D721Med (cell line): ENCODE data around the gene CD177.
"Not testable (repeated sequence)": the region's sequence is repeated elsewhere in the genome, so short reads cannot be mapped to it uniquely, and the experiment has no call there.

ENCODE experiments used
- DNase-seq: peaks from one replicate; pipeline ENCODE4 v3.0.0; 2011; ENCODE audit warnings: low spot score; ENCODE audit not compliant: insufficient read length
- FAIRE-seq: peaks from 2 replicates; lab custom pipeline; 2011; peaks lifted over from hg19 to GRCh38; lab: Jason Lieb, UNC
- TF ChIP-seq, protein P1 (sequence below): IDR thresholded peaks from 2 replicates; pipeline ENCODE4 v1.5.1; 2012; ENCODE audit warnings: mild to moderate bottlenecking, control low read depth; ENCODE audit not compliant: insufficient read depth; ENCODE audit errors: missing control alignments

The CD177 gene

DNA sequence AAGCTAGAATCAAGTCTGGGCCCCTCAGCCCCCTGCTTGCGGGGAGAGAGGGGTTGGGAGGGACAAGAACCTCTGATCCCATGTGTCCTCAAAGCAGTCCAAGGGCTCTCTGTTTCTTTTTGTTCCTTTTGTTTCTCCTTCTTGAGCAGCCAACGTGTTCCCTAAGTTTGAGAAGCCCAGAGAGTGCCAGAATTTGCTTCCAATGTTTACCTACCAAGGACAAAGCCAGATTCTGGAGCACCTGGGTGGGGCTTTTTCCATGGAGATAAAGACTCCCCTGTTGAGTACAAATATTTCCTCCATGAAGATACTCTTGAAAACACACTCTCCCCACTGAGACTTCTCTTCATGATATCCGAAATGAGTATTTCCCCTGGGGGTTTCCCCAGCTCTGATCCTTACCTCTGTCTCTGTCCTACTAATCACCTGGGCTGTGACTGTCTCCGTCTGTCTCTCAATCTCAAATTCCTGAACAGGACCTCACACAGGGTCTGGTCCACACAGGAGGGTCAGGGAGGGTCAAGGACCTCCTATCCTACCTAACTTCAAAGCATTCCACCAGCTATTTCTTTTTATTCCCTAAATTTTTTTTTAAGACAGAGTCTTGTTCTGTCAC, 27.4 kb downstream of the CD177 start:
- TF ChIP-seq, protein P1, sequence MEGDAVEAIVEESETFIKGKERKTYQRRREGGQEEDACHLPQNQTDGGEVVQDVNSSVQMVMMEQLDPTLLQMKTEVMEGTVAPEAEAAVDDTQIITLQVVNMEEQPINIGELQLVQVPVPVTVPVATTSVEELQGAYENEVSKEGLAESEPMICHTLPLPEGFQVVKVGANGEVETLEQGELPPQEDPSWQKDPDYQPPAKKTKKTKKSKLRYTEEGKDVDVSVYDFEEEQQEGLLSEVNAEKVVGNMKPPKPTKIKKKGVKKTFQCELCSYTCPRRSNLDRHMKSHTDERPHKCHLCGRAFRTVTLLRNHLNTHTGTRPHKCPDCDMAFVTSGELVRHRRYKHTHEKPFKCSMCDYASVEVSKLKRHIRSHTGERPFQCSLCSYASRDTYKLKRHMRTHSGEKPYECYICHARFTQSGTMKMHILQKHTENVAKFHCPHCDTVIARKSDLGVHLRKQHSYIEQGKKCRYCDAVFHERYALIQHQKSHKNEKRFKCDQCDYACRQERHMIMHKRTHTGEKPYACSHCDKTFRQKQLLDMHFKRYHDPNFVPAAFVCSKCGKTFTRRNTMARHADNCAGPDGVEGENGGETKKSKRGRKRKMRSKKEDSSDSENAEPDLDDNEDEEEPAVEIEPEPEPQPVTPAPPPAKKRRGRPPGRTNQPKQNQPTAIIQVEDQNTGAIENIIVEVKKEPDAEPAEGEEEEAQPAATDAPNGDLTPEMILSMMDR = no peak
- DNase-seq = no peak
- no peak for FAIRE-seq

DNA sequence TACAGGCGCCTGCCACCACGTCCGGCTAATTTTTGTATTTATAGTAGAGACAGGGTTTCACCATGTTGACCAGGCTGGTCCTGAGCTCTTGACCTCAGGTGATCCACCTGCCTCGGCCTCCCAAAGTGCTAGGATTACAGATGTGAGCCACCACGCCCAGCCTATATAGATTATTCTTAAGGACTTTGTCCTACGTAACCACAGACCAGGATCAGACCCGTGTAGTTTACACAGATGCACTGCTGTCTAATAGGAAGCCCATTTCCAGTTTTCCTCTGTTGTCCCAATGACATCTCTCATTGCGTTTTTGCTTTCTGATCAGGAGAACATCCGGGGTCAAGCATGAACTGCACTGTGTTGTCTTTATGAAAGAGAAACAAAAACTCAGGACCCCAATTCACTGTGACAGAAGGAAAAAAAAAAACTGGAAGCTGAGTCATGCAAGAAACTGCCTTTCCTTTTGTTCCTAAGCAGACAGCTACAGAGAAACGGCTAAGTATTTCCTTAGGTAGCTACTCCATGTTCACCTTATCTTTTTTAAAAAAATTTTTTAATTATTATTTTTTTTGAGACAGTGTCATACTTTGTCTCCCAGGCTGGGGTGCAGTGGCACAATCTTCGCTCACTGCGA, 29.2 kb downstream of the CD177 start:
- not testable (repeated sequence) for DNase-seq

DNA sequence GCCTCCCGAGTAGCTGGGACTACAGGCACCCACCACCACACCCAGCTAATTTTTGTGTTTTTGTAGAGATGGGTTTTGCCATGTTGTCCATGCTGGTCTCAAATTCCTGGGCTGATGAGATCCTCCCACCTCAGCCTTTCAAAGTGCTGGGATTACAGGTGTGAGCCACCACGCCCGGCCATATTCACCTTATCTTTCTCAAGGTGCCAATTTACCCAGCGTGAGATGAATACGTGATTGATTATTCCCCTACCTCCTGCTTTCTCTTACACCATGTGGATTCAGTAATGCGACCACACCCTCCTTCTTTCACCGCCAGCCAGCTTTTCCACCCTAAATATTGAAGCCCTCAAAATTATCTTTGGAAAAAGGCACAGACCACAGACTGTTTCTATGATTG, 29.8 kb downstream of the CD177 start:
- DNase-seq, FAIRE-seq: not testable (repeated sequence)

More for the DNA sequence above, 29.2 kb downstream of the CD177 start:
- FAIRE-seq = not testable (repeated sequence)

DNA sequence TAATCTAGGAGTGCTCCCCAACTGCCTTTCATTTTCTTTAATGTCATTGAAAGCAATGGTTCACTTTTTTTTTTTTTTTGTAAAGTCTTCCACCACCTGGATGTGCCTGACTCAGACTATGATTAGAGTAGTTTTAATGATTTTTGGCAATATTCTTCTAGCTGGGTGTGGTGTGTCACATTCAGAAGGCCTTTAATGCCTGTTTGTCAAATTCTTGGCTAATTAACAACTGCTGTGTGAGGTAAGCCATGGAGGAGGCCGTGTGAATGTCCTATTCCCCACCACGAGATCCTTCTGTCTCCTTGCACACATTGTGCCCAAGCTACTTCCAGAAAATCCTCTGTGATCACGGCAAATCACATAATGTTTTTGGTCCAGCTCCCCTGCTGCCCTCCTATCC, 30.3 kb downstream of the CD177 start:
- not testable (repeated sequence) for DNase-seq, FAIRE-seq

DNA sequence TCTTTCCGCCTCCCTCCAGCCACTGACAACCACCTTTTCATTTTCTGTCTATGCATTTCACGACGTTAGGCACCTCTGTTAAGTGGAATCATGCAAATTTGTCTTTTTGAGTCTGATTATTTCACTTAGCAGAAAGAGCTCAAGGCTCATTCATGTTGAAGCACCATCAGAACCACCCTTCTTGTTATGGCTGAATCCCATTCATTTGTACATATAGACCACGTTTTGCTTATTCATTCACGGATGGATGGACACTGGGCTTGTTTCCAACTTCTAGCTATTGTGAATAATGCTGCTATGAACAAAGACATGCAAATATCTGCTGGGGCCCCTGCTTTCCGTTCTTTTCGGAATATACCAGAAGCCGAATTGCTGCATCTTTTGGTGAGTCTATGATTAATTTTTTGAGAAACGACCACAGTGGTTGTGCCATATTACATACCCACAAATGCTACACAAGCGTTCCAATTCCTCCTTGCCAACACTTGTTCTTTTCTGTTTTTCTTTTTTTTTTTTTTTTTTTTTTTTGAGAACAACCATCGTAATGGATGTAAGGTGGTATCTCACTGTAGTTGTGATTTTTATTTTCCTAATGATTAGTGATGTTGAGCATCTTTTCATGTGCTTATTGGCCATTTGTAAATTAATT, 37.5 kb downstream of the CD177 start:
- not testable (repeated sequence) for DNase-seq, FAIRE-seq

DNA sequence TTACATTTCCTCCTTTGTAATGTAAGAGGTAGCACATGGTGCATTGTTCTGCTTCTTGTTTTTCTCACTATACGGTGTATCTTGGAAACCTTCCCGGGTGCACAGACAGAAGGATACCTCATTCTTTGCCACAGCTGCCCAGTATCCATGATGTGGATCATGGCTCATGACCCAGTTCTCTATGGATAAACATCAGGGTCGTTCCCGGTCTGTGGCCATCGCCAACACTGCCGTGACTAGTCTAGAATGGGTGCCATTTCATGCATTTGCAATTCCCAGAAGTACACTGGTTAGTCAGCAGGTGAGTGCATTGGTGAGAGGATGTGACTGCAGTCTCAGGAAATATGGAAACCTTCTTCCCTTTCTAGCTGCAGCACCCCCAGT, 38.1 kb downstream of the CD177 start:
- DNase-seq, FAIRE-seq: not testable (repeated sequence)

DNA sequence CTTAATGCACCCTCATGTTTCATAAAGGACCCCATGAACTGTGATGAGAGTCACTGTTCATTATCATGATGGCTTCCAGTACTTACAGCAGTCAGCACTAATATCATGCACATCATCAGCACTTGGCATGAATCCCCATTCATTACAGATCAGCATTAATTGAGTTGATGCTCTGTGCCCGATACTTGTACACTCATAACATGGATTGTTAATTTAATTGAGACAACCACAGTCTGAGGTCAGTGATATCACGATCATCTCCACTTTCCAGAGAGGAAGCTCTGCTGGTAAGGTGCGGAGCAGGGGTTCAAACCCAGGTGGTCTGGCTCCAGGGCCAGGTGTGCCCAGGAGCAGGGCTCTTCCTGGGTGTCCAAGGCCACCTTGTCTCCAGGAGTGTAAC, 40.0 kb downstream of the CD177 start:
- not testable (repeated sequence) for FAIRE-seq, DNase-seq

DNA sequence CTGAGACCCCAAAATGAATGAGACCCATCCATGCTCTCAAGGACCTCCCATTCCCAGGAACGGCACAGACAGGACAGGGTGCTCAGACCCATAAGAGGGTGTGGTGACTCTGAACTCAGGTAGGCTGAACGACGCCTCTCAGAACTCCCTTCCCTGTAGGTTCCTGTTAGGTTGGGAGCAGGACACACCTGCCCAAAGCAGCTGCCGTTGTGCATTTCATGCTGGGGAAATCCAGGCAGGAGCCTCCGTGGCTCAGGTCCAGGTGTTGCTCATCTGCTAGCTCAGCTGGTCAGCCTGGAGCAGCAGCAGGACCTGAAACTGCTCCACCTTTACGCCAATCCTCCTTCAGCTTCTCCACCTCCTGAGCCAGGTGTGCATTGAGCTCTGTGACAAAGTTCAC, 42.1 kb downstream of the CD177 start:
- no peak for DNase-seq
- TF ChIP-seq, protein P1 = no peak
- no peak for FAIRE-seq

DNA sequence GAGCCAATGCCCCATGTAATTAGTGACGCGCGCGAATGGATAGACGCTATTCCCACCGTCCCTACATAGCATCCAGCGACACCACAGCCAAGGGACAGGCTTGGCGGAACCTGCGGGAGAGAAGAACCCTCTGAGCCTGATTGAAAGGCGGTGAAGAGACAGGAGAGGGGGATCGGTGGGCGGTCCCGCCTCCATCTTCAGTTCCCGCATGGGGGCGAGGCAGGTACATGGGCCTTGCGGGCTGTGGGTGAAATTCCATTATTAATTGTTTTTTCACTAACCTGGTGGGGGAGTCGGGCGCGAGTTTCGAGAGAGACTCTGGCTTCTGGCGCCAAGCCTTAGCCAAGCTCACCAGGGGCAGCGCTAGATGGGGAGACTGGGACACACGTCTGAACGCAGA, 52.8 kb downstream of the CD177 start:
- FAIRE-seq = no peak
- TF ChIP-seq, protein P1 = no peak
- DNase-seq = no peak

DNA sequence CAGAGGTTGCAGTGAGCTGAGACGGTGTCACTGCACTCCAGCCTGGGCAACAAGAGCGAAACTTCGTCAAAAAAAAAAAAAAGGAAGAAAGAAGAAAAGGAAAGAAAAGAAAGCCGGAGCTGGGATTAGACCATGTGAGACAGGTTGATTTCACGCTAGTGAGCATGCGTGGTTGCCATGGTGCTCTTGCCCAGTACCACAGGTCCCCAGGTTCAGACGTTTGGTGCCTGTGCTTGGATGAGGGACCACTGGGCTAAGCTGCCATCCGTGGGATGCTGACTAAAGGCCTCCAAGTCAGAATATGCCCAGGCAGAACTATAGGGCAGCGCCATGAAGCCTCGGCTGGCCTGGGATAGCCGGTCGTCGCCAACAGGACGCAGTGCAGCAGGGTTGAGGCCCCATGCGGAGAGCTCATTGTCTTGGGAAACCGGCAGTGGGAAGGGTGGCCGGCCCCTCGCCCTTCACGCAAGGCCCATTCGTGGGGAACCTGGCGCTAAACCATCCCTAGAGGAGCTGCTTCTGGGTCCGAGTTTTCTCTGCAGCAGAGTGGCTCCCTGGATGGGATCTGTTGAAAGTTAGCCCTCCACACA, 54.0 kb downstream of the CD177 start:
- no peak for FAIRE-seq
- DNase-seq = no peak
- TF ChIP-seq, protein P1 = no peak
